K562 (cell line): ENCODE data around the gene SEC22A. TPM values are rescaled to one million over a fixed set of nuclear protein-coding genes. Genes with fewer than 3 reads are reported as not detected.

Experiments
- ATAC-seq: fragments of 200-7000 bp; cut with Tn5 transposase; 3 replicates; pipeline ENCODE4 v1.9.1; 2020; ENCODE audit warnings: moderate library complexity
- BruUV-seq: library from RNA; stranded (reverse); fragments of 400-500 nt; replicated peaks from 2 replicates; lab custom pipeline; 2021; lab: Mats Ljungman, UMichigan
- CTCF ChIA-PET: fragments of 300-600 bp; formaldehyde crosslinking; extraction: SDS; loops from one replicate; lab custom pipeline; 2021; ENCODE audit warnings: low intra/inter-chr PET ratio; lab: Yijun Ruan, JAX
- POLR2A ChIA-PET: fragments of 300-600, 350-650 bp; sonication (Branson Sonifier 250); formaldehyde crosslinking; extraction: SDS; loops from one replicate; lab custom pipeline; 2021; ENCODE audit warnings: antibody characterized with exemption, inconsistent platforms; lab: Yijun Ruan, JAX
- DNase-seq, 4 experiments: peaks; one replicate each; pipeline versions ENCODE4 v3.0.0 to v3.0.0-alpha.2; 2011 to 2018; ENCODE audit warnings: low spot score in 3 of 4, mixed read lengths in 3 of 4; ENCODE audit errors: extremely low read depth in 1 of 4
- FAIRE-seq: peaks from 2 replicates; lab custom pipeline; 2011; peaks lifted over from hg19 to GRCh38; lab: Jason Lieb, UNC
- H2AFZ ChIP-seq: 2 replicates; pipeline ENCODE4 v1.6.0; 2011; ENCODE audit warnings: low read depth, low read length, control low read depth, inconsistent platforms
- H3K27ac ChIP-seq: fragments of 200-600 bp; 3 replicates; pipeline ENCODE4 v1.8.0; 2011; ENCODE audit warnings: low read depth, mild to moderate bottlenecking, control low read depth, inconsistent platforms, low read length, moderate library complexity, mixed read lengths; ENCODE audit errors: extremely low read depth
- H3K27me3 ChIP-seq, 2 experiments: fragments of 300-600 bp in 1 of 2; 2 replicates in 1 of 2; 3 replicates in 1 of 2; pipeline versions ENCODE4 v1.6.0 to v1.8.0; 2011; ENCODE audit warnings: inconsistent platforms in 2 of 2, low read length in 2 of 2, mild to moderate bottlenecking in 1 of 2, mixed read lengths in 1 of 2, moderate library complexity in 1 of 2; ENCODE audit not compliant: control insufficient read depth in 2 of 2, insufficient read depth in 2 of 2
- H3K36me3 ChIP-seq: fragments of 300-600 bp; 3 replicates; pipeline ENCODE4 v1.8.0; 2011; ENCODE audit warnings: mild to moderate bottlenecking, low read length, inconsistent platforms; ENCODE audit not compliant: control insufficient read depth, insufficient read depth
- H3K4me1 ChIP-seq, 2 experiments: fragments of 200-600 bp in 1 of 2; replicated peaks in 1 of 2; 2 replicates in 1 of 2; 3 replicates in 1 of 2; pipeline versions ENCODE4 v1.5.1 to v1.8.0; 2011; ENCODE audit warnings: inconsistent platforms in 2 of 2, low read length in 2 of 2, mild to moderate bottlenecking in 1 of 2, mixed read lengths in 1 of 2, moderate library complexity in 1 of 2; ENCODE audit not compliant: control insufficient read depth in 2 of 2, insufficient read depth in 2 of 2
- H3K4me2 ChIP-seq: 2 replicates; pipeline ENCODE4 v1.6.1; 2011; ENCODE audit warnings: low read length, control low read depth, inconsistent platforms, mixed read lengths; ENCODE audit not compliant: insufficient read depth
- H3K4me3 ChIP-seq: fragments of 200-600 bp; sonication (generic), shearing (Covaris generic); 2 replicates; pipeline ENCODE4 v1.5.1; 2016; ENCODE audit warnings: control low read depth, inconsistent platforms
- H3K79me2 ChIP-seq: fragments of 200-600 bp; 3 replicates; pipeline ENCODE4 v1.8.0; 2011; ENCODE audit warnings: low read length, inconsistent platforms; ENCODE audit not compliant: control insufficient read depth, insufficient read depth
- H3K9ac ChIP-seq, 2 experiments: 2 replicates each; pipeline versions ENCODE4 v1.6.0 to v1.6.1; 2011; ENCODE audit warnings: low read depth in 2 of 2, low read length in 2 of 2, control low read depth in 1 of 2, inconsistent platforms in 1 of 2, mild to moderate bottlenecking in 1 of 2, mixed read lengths in 1 of 2; ENCODE audit not compliant: insufficient read depth in 1 of 2
- H3K9me1 ChIP-seq: one replicate; pipeline ENCODE4 v1.6.0; 2011; ENCODE audit warnings: inconsistent platforms, mild to moderate bottlenecking, low read length, moderate library complexity; ENCODE audit not compliant: control insufficient read depth, insufficient read depth
- H3K9me3 ChIP-seq: replicated peaks from 2 replicates; pipeline ENCODE4 v1.5.1; 2011; ENCODE audit warnings: low read depth, low read length, inconsistent platforms; ENCODE audit not compliant: control insufficient read depth, insufficient read depth
- H4K20me1 ChIP-seq: replicated peaks from 2 replicates; pipeline ENCODE4 v1.6.1; 2011; ENCODE audit warnings: low read length, inconsistent platforms, mixed read lengths; ENCODE audit not compliant: control insufficient read depth, insufficient read depth
- ATF7 ChIP-seq: fragments of 450-650 bp; IDR thresholded peaks from 2 replicates; pipeline ENCODE4 v1.7.1; 2014; ENCODE audit warnings: mild to moderate bottlenecking, moderate library complexity
- EP300 ChIP-seq: IDR thresholded peaks from 2 replicates; pipeline ENCODE4 v1.6.1; 2012; ENCODE audit warnings: low read length, improper control_type of control experiment
- PBX2 ChIP-seq, 2 experiments: IDR thresholded peaks in 1 of 2; conservative IDR thresholded peaks in 1 of 2; 2 replicates each; pipeline ENCODE4 v1.6.1; 2016; ENCODE audit warnings: low read depth in 2 of 2, mild to moderate bottlenecking in 1 of 2, missing compliant biosample characterization in 1 of 2, missing genetic modification characterization in 1 of 2, moderate library complexity in 1 of 2
- WGBS: fragments of 100-300 bp; shearing (Covaris generic); methylation state at CpG from one replicate; pipeline ENCODE4 v1.1.6; 2016; ENCODE audit warnings: low coverage, mixed read lengths; ENCODE audit not compliant: insufficient coverage; ENCODE audit errors: missing lambda C conversion rate; 5-methylcytosine and 5-hydroxymethylcytosine counted together
- in situ Hi-C: fragments of 300-500 bp; cut with MboI; formaldehyde crosslinking; loops from 4 replicates; pipeline ENCODE4 v1.15.0; 2018; ENCODE audit warnings: inconsistent platforms, mixed read lengths
- intact Hi-C: fragments of 100-400 bp; cut with micrococcal nuclease; formaldehyde crosslinking; loops from 2 replicates; pipeline ENCODE4 v1.14.2; 2022
- polyA plus RNA-seq, 8 experiments: library from polyadenylated mRNA; depleted of rRNA in 4 of 8; stranded (reverse) in 5 of 8; unstranded in 3 of 8; fragments of >200 nt; fragmentation: Nextera tagmentation in 2 of 8; fragmentation: Illumina TruSeq in 1 of 8; extraction: Ambion mirVana in 2 of 8; extraction: Trizol in 1 of 8; gene quantifications; 2 replicates each; pipeline versions ENCODE4 v1.2.1 to v1.2.3, GENCODE V29; 2011 to 2014; ENCODE audit warnings: inconsistent platforms in 1 of 8, missing spikeins in 1 of 8
- total RNA-seq, 7 experiments: library from RNA; depleted of rRNA in 6 of 7; stranded (reverse); fragments of >200 nt in 6 of 7; fragmentation: Illumina TruSeq in 2 of 7; extraction: Trizol in 2 of 7; gene quantifications; 2 replicates each; pipeline versions ENCODE4 v1.2.1 to v1.2.3, GENCODE V29; 2011 to 2021; ENCODE audit warnings: low replicate concordance in 1 of 7

The SEC22A gene
- total and polyA plus RNA-seq, 9 of the 15 experiments (the other 6 are each of a cell fraction or from before 2014, with no cell fraction given) = 7.9 to 44.5 (median 20.5) TPM

- in situ Hi-C loops (no loop called here), intact Hi-C loops (no loop called here)
- Histone ChIP-seq H3K36me3 (no peaks in the 10 kb centered on the region), H2AFZ (no peak overlapping the region), H3K9me3 (no peaks in the 10 kb centered on the region), H3K9ac (no peak overlapping the region), H4K20me1 (0 out of 2 replicates have a peak, but pooled peaks cover 6% of the 10 kb centered on the region), H3K4me3 (no peak overlapping the region), H3K79me2 (no peaks in the 10 kb centered on the region), H3K27me3 (peaks cover 10 to 70% of the 10 kb centered on the region in 2 experiments), H3K9me1 (no peaks in the 10 kb centered on the region), H3K27ac (no peak overlapping the region), H3K4me1 (no peaks in the 10 kb centered on the region), H3K4me2 (no peak overlapping the region)
- no TSS peak for BruUV-seq
- POLR2A ChIA-PET = no interaction called here
- CTCF ChIA-PET = no interaction called here
- WGBS = 0% methylated on average over 3 of the region's 3 CpGs
- TF ChIP-seq ATF7 (no peak), PBX2 (CRISPR knock-in tag; IDR thresholded peaks at IDR 0.05; ENCODE audit: low read depth) (no peak), PBX2 (tag; conservative IDR thresholded peaks at IDR 0.05; ENCODE audit: low read depth) (no peak), EP300 (no peak)
- ATAC-seq (no peak), FAIRE-seq (no peak), DNase-seq (no peak)
Measured at GRCh38 chr3:123318374-123318773, 116.6 kb downstream of the SEC22A start.
